Stimulated activated CD4-positive, alpha-beta T cell treated with anti-CD3 and anti-CD28 coated beads, Interleukin-4, amount 100 ng/mL, for 48 hours (primary cell): ENCODE measurements around the gene ITGBL1.

Source experiments
- DNase-seq, 2 donors: peaks; one replicate each; pipeline ENCODE4 v3.0.0-alpha.2; 2020; ENCODE audit warnings: low read depth in 2 of 2

Gene ITGBL1

GRCh38 chr13:101749584-101749983 is 297.1 kb downstream of the ITGBL1 start:
- no peak for DNase-seq

- DNase-seq, result no peak
These were observed 299.0 kb downstream of the ITGBL1 start for GRCh38 chr13:101751488-101751887.

GRCh38 chr13:101752432-101752831 is 300.0 kb downstream of the ITGBL1 start:
- no peak for DNase-seq

GRCh38 chr13:101755228-101755887 is 302.9 kb downstream of the ITGBL1 start:
- DNase-seq, result no peak

GRCh38 chr13:101757446-101758039 is 305.1 kb downstream of the ITGBL1 start:
- DNase-seq, result no peak

GRCh38 chr13:101763191-101763590 is 310.7 kb downstream of the ITGBL1 start:
- DNase-seq, result no peak
